HepG2 (cell line): ENCODE measurements around the gene MAP2K5. TPM values are rescaled to one million over a fixed set of nuclear protein-coding genes. Genes with fewer than 3 reads are reported as not detected.

Source experiments
- DNMT1 ChIP-seq: sonication (generic); formaldehyde crosslinking; IDR thresholded peaks from 2 replicates; pipeline ENCODE4 v1.5.1; 2020; ENCODE audit warnings: mild to moderate bottlenecking, missing genetic modification reagents
- ERF ChIP-seq: IDR thresholded peaks from 2 replicates; pipeline ENCODE4 v1.6.1; 2018; ENCODE audit warnings: missing biosample characterization, missing genetic modification reagents
- FOXP4 ChIP-seq: sonication (generic); formaldehyde crosslinking; IDR thresholded peaks from 2 replicates; pipeline ENCODE4 v1.4.0; 2020; ENCODE audit warnings: missing genetic modification reagents
- HNRNPH1 ChIP-seq: fragments of 200-400 bp; formaldehyde crosslinking; optimal IDR thresholded peaks from 2 replicates; pipeline ENCODE3; 2017; ENCODE audit warnings: mild to moderate bottlenecking, low read depth, low read length
- HOXA9 ChIP-seq: sonication (generic); formaldehyde crosslinking; IDR thresholded peaks from 2 replicates; pipeline ENCODE4 v1.8.1; 2022; ENCODE audit warnings: missing genetic modification reagents, mild to moderate bottlenecking, moderate library complexity, borderline replicate concordance
- MYPOP ChIP-seq: sonication (generic); formaldehyde crosslinking; IDR thresholded peaks from 2 replicates; pipeline ENCODE4 v1.8.1; 2023; ENCODE audit warnings: mild to moderate bottlenecking, moderate library complexity, missing genetic modification reagents
- NCOA1 ChIP-seq: sonication (generic); formaldehyde crosslinking; IDR thresholded peaks from 2 replicates; pipeline ENCODE4 v1.9.0; 2021; ENCODE audit warnings: missing genetic modification reagents
- PHF21A ChIP-seq: sonication (generic); formaldehyde crosslinking; IDR thresholded peaks from 2 replicates; pipeline ENCODE4 v1.5.0; 2020; ENCODE audit warnings: mild to moderate bottlenecking, missing genetic modification reagents
- RERE ChIP-seq: IDR thresholded peaks from 2 replicates; pipeline ENCODE4 v1.6.1; 2016; ENCODE audit warnings: low read depth, missing genetic modification reagents, missing compliant biosample characterization
- SOX5 ChIP-seq: IDR thresholded peaks from 2 replicates; pipeline ENCODE4 v1.6.1; 2016; ENCODE audit warnings: borderline replicate concordance
- SRSF9 ChIP-seq: fragments of 200-400 bp; formaldehyde crosslinking; IDR thresholded peaks from 2 replicates; pipeline ENCODE4 v1.6.1; 2018; ENCODE audit warnings: borderline replicate concordance, mild to moderate bottlenecking, low read depth, low read length; ENCODE audit not compliant: insufficient read depth, poor library complexity, severe bottlenecking
- ZBTB43 ChIP-seq: sonication (generic); formaldehyde crosslinking; conservative IDR thresholded peaks from 2 replicates; pipeline ENCODE4 v1.4.0; 2020; ENCODE audit warnings: missing genetic modification reagents
- ZNF704 ChIP-seq: sonication (generic); formaldehyde crosslinking; IDR thresholded peaks from 2 replicates; pipeline ENCODE4 v1.8.1; 2023; ENCODE audit warnings: mild to moderate bottlenecking, inconsistent platforms, moderate library complexity, missing genetic modification reagents, borderline replicate concordance
- ZSCAN31 ChIP-seq: sonication (generic); formaldehyde crosslinking; IDR thresholded peaks from 2 replicates; pipeline ENCODE4 v1.5.0; 2020; ENCODE audit warnings: low read depth, mild to moderate bottlenecking, missing genetic modification reagents
- polyA plus RNA-seq, 8 experiments: library from polyadenylated mRNA; depleted of rRNA in 3 of 8; stranded (reverse) in 7 of 8; unstranded in 1 of 8; fragments of >200 nt; fragmentation: Illumina TruSeq in 4 of 8; extraction: Trizol in 4 of 8; gene quantifications; 2 replicates each; pipeline versions ENCODE4 v1.2.1 to v1.2.3, GENCODE V29; 2011 to 2016; ENCODE audit warnings: low read depth in 4 of 8, missing spikeins in 1 of 8, mixed read lengths in 1 of 8; ENCODE audit not compliant: insufficient read depth in 1 of 8
- total RNA-seq, 5 experiments: library from RNA; depleted of rRNA; stranded (reverse); fragments of >200 nt; fragmentation: Illumina TruSeq; extraction: Trizol; gene quantifications; 2 replicates each; pipeline ENCODE4 v1.2.3, GENCODE V29; 2016; ENCODE audit warnings: low read depth in 1 of 5

The MAP2K5 gene
- total and polyA plus RNA-seq, 2 of the 13 experiments (the other 11 are each of a cell fraction or from before 2014, with no cell fraction given): 4.0 to 4.3 TPM

GRCh38 chr15:67839929-67840748 lies 297.6 kb downstream of the MAP2K5 start, which contains the start of gene RNU6-1 (continued):
- no peak for TF ChIP-seq RERE (CRISPR knock-in tag)
- no peak for TF ChIP-seq ZBTB43 (CRISPR knock-in tag)
- TF ChIP-seq FOXP4: peak; percentile 38; the same call in 1 of the 2 replicates
- TF ChIP-seq HNRNPH1: no peak
- TF ChIP-seq MYPOP (CRISPR knock-in tag): no peak; the same call in none of the 2 replicates
- TF ChIP-seq ZNF704 (CRISPR knock-in tag): 0 out of 2 replicates have a peak, but pooled peaks have one; percentile 52
- peak; percentile 76 for TF ChIP-seq PHF21A
- TF ChIP-seq ERF (CRISPR knock-in tag): no peak
- no peak for TF ChIP-seq SRSF9
- TF ChIP-seq NCOA1 (CRISPR knock-in tag): peak; percentile 89; the same call in 1 of the 2 replicates
- TF ChIP-seq HOXA9 (CRISPR knock-in tag): no peak
- TF ChIP-seq SOX5 (CRISPR knock-in tag): no peak
- TF ChIP-seq DNMT1: no peak
- no peak; the same call in 1 of the 2 replicates for TF ChIP-seq ZSCAN31
